Colonic mucosa (tissue), 4 donors: Measurements from ENCODE around the gene GRIK2. TPM values are rescaled to one million over a fixed set of nuclear protein-coding genes. Genes with fewer than 3 reads are reported as not detected.

Experiments used
- DNase-seq: peaks from one replicate; pipeline ENCODE4 v3.0.0-alpha.2; 2020
- H3K27ac ChIP-seq: fragments of 200-600 bp; one replicate; pipeline ENCODE4 v1.8.0; 2021
- H3K27me3 ChIP-seq: fragments of 200-600 bp; one replicate; pipeline ENCODE4 v1.8.0; 2021
- H3K36me3 ChIP-seq: fragments of 200-600 bp; one replicate; pipeline ENCODE4 v1.8.0; 2021
- H3K4me1 ChIP-seq: fragments of 200-600 bp; one replicate; pipeline ENCODE4 v1.8.0; 2021; ENCODE audit warnings: mild to moderate bottlenecking
- H3K4me3 ChIP-seq: fragments of 200-600 bp; one replicate; pipeline ENCODE4 v1.8.0; 2021
- H3K9ac ChIP-seq, 2 donors: one replicate each; pipeline ENCODE4 v1.7.0; 2013; ENCODE audit warnings: control low read depth in 2 of 2, low read depth in 2 of 2, low read length in 2 of 2
- H3K9me3 ChIP-seq: fragments of 200-600 bp; one replicate; pipeline ENCODE4 v1.8.0; 2021
- intact Hi-C: fragments of 100-400 bp; cut with DNase I; formaldehyde crosslinking; loops from one replicate; pipeline ENCODE4 v1.14.1; 2022
- total RNA-seq, 2 donors: library from RNA; stranded (reverse); fragmentation: NEBNext Ultra II Directional in 1 of 2; extraction: Animal tissue kit (Norgen Biotek cat#: 25700) in 1 of 2; gene quantifications; one replicate each; pipeline ENCODE4 v1.2.1, GENCODE V29; 2021
- TF ChIP-seq, protein P1 (sequence below): fragments of 200-600 bp; IDR thresholded peaks from one replicate; pipeline ENCODE4 v1.8.0; 2022; ENCODE audit warnings: antibody characterized with exemption, mild to moderate bottlenecking
- donor health status: healthy.
- donor health status: DM: no; HTN: no; CAD: no.
- donor health status: DM: no; HTN: no; CAD: no.

The GRIK2 gene
- total RNA-seq, 2 donors from 2014 or later, result 0.50 to 0.72 TPM

DNA sequence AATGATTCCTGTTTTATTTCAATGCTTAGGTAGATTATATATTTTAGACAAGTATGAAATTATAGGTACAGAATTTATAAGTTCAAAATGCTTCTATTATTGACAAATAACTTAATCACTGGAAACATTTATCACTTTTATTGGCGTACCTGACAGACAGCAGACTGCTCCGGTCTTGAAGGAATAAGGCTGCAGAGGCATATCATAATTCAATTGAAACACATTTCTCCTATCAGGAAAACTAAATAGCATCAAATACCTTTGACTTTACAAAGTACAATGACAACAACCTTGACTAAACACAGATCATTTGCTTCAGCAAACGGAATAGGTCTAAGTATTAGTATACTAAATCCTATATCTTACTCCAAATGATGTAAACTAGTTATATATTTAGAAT lies 91.3 kb downstream of the GRIK2 start:
- H3K36me3 ChIP-seq, result no peaks in the 10 kb centered on the region
- H3K27ac ChIP-seq, result no peak overlapping the region
- intact Hi-C loops, result no loop called here
- no peaks in the 10 kb centered on the region for H3K4me1 ChIP-seq
- H3K9ac ChIP-seq, result no peak overlapping the region
- H3K9me3 ChIP-seq, result no peaks in the 10 kb centered on the region
- TF ChIP-seq, protein P1, sequence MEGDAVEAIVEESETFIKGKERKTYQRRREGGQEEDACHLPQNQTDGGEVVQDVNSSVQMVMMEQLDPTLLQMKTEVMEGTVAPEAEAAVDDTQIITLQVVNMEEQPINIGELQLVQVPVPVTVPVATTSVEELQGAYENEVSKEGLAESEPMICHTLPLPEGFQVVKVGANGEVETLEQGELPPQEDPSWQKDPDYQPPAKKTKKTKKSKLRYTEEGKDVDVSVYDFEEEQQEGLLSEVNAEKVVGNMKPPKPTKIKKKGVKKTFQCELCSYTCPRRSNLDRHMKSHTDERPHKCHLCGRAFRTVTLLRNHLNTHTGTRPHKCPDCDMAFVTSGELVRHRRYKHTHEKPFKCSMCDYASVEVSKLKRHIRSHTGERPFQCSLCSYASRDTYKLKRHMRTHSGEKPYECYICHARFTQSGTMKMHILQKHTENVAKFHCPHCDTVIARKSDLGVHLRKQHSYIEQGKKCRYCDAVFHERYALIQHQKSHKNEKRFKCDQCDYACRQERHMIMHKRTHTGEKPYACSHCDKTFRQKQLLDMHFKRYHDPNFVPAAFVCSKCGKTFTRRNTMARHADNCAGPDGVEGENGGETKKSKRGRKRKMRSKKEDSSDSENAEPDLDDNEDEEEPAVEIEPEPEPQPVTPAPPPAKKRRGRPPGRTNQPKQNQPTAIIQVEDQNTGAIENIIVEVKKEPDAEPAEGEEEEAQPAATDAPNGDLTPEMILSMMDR, result no peak
- no peak overlapping the region for H3K4me3 ChIP-seq
- no peaks in the 10 kb centered on the region for H3K27me3 ChIP-seq
- DNase-seq, result no peak

DNA sequence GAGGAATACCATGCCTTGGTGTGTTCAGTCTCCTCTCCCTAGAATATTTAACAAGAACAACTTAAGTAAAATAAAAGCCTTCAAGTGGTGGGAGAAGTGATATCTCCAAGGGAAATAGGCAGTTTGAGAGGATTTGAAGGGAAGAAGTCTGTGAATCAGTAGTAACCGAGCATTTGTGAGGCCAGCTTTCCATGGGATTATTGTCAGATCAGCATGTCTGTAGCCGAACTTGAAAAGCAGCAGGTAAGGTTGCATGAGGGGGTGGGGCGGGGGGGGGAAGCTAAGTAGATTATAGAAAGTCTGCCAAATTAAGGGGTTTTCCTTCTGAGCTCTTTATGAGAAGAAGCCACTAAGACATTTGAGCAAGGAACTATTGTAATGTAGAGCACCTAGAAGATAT lies 92.6 kb downstream of the GRIK2 start:
- intact Hi-C loops, result no loop called here
- no peak overlapping the region for H3K27ac ChIP-seq
- no peak overlapping the region for H3K9ac ChIP-seq
- no peaks in the 10 kb centered on the region for H3K4me1 ChIP-seq
- no peaks in the 10 kb centered on the region for H3K36me3 ChIP-seq
- H3K9me3 ChIP-seq, result no peaks in the 10 kb centered on the region
- no peaks in the 10 kb centered on the region for H3K27me3 ChIP-seq
- TF ChIP-seq, protein P1, result no peak
- H3K4me3 ChIP-seq, result no peak overlapping the region
- DNase-seq, result no peak

DNA sequence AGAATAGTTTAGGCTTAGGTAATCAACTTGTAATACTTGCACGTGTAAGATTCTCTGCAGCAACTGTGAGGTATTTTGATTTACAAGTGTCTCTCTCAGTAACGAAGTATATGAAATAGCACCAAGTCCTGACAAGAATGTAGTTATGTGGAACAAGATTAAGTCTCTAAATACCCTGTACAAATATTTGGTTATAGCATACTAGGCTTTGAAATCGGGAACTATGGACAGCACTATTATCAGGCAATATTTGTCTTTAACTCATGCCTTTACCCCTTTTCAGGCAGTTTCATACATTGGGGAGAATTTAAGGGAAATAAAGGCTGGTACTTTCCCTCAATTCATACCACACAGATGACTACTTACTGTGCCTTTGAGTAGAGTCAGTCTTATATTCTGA lies 93.2 kb downstream of the GRIK2 start:
- H3K9me3 ChIP-seq, result no peaks in the 10 kb centered on the region
- no peak for DNase-seq
- H3K36me3 ChIP-seq, result no peaks in the 10 kb centered on the region
- TF ChIP-seq, protein P1, result no peak
- intact Hi-C loops, result no loop called here
- H3K4me1 ChIP-seq, result no peaks in the 10 kb centered on the region
- no peak overlapping the region for H3K27ac ChIP-seq
- no peak overlapping the region for H3K4me3 ChIP-seq
- no peaks in the 10 kb centered on the region for H3K27me3 ChIP-seq
- no peak overlapping the region for H3K9ac ChIP-seq

DNA sequence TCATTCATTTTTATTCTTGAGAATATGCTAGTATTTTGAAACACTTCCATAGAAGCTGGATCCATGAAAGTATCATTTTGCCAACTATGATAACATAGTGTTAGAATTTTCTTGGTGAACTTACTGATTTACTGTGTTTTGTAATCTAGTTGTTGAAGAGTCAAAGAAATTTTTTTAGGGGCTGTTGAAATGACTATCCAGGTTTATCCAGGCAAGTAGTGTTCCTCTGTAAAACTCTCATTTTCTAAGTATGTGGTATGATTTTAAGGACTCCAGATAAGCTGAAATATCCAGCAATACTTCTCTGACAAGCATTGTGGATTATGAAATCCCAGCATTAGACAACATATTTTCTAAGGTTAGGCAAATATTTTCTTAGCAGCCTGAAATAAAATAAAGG lies 95.9 kb downstream of the GRIK2 start:
- Histone ChIP-seq H3K4me1 (no peaks in the 10 kb centered on the region), H3K27me3 (no peaks in the 10 kb centered on the region), H3K27ac (no peak overlapping the region), H3K4me3 (no peak overlapping the region), H3K9me3 (no peaks in the 10 kb centered on the region), H3K36me3 (no peaks in the 10 kb centered on the region), H3K9ac (no peak overlapping the region)
- intact Hi-C loops, result no loop called here
- TF ChIP-seq, protein P1, result no peak
- no peak for DNase-seq

DNA sequence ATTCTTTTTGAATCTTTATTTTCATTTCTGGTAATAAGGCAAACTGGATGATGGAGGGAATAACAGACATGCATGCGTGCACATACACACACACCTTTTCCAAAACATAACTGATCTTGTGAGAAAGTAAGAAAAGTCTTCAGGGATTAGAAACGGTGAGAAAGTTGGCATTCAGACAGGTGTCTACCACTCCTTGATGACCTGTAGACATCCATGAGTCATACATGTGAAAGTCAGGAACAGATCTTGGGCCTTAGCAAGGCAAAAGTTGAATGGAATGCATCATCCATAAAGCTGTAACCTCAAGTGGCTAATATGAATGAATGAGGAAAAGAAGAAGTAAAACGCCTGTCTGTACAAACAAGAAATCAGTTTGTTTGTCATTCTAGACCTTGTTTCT lies 97.3 kb downstream of the GRIK2 start:
- no peaks in the 10 kb centered on the region for H3K36me3 ChIP-seq
- TF ChIP-seq, protein P1, result no peak
- no peak for DNase-seq
- intact Hi-C loops, result no loop called here
- H3K9ac ChIP-seq, result no peak overlapping the region
- H3K27ac ChIP-seq, result no peak overlapping the region
- no peak overlapping the region for H3K4me3 ChIP-seq
- no peaks in the 10 kb centered on the region for H3K27me3 ChIP-seq
- no peaks in the 10 kb centered on the region for H3K4me1 ChIP-seq
- no peaks in the 10 kb centered on the region for H3K9me3 ChIP-seq

DNA sequence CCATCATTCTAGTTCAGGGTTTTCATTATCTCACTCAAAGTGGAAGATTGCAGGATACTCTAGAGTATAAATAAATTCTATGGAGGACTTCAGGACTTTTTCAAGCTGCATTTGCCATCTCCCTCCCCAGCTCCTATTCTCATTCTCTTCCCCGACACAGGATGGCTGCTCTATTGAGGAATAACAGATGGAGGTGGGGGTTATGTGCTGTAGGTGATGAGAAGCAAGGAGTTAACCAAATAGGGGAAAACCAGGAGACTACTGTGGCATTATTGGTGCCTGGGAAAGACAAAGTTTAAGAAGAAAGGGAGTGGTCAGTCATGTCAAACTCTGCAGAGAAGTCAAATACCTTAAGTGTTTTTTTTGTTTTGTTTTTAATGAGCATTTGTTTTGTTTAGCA lies 109.3 kb downstream of the GRIK2 start:
- H3K27ac ChIP-seq, result no peak overlapping the region
- H3K9ac ChIP-seq, result no peak overlapping the region
- H3K9me3 ChIP-seq, result no peaks in the 10 kb centered on the region
- TF ChIP-seq, protein P1, result no peak
- no peaks in the 10 kb centered on the region for H3K36me3 ChIP-seq
- no peaks in the 10 kb centered on the region for H3K4me1 ChIP-seq
- H3K27me3 ChIP-seq, result no peaks in the 10 kb centered on the region
- DNase-seq, result no peak
- intact Hi-C loops, result no loop called here
- H3K4me3 ChIP-seq, result no peak overlapping the region
